ENCODE data around the gene ZNF778. TPM values are rescaled to one million over a fixed set of nuclear protein-coding genes. Genes with fewer than 3 reads are reported as not detected.

The ZNF778 gene
- polyA plus RNA-seq (2012; ENCODE audit: missing spikeins), result 3.6 TPM

DNA sequence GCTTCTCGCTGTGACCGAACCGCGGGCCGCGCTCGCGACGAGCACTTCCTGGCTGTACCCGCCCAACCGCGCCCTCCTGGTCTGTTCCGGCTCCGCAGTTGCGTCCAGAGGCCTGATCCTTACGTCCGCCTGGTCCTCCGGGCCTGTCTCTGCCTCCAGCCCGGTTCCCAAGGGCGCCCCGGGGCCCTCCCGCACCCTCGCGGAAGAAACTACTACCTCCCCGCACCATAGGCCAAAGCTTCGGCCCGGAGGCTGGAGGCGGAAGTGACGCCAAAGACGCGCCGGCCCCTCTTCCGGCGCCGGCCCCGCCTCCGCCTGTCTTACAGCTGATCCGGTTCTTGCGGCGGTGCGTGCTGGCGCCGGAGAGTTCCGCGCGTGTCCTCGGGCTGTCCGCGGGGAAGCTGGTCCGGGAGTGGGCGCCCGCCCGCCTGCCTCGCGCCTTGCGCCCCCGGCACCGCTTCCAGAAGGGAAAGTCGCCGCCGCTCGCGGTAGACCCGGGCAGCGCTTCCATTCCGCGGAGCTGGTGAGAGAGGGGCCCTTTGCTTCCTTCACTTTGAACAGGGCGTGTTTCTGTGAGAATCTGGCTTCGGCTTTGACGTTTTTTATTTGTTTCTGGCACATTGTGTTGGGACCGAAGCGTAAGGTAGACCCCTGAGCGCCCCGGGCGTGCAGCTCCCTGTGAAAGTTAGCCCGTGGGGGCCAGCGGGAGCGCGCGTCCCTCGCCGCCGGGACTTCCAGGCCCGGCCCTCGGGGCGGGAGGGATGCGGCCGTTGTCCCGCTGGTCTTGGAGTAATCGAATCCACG is at the start of gene ZNF778:
ZNF778 (plus strand) TSS at position 316 of the 804 bp plus-strand sequence. CDS start 3,425 bp downstream, outside the sequence.
- TF ChIP-seq POLR2AphosphoS5 (IDR thresholded peaks at IDR 0.05; ENCODE audit: low read depth, low read length) (peak; percentile 81), TAF1 (IDR thresholded peaks at IDR 0.05; ENCODE audit: borderline replicate concordance, low read depth, low read length) (peak; percentile 41; the same call in 1 of the 2 replicates), POLR2A (IDR thresholded peaks at IDR 0.05; ENCODE audit: low read depth, low read length) (peak; percentile 87)
- peak; percentile 94 for FAIRE-seq

DNA sequence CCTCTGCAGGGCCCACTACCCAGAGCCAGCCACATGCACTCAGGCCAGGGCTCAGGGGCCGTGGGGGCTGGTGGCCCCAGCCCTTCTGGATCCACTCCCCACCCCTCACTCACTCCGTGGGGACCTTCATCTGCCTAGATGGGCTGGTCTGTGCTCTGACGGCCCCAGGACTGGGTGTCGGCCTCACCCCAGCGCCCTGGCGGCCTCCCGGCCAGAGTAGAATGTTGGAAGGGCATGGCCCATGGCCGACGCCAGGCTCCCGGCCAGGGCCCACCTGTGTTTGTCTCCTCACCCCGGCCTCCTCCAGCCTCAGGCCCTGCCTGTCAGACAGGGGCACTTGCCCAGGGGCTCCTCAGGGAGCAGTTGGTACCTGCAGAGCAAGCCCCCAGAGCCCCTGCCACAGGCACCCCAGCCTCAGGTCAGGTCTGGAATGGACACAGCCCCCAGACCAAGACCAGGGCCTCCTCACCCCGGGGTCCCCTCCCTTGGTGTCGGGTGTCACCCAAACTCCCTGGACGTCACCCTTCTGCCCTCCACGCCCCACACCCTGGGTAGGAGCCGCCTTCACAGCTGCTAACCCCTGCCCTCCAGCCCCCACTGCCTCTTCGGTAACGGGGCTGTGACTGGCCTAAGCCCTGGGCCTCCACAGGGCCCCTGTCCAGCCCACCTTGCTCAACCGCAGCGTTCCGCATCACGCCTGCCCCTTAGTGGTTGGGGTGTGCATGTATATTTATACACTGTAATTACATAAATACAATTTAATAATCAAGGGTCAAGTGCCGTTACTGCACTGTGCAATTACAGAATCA is 48.9 kb upstream of the ZNF778 start:
- TF ChIP-seq TAF1 (IDR thresholded peaks at IDR 0.05; ENCODE audit: borderline replicate concordance, low read depth, low read length) (no peak), POLR2AphosphoS5 (IDR thresholded peaks at IDR 0.05; ENCODE audit: low read depth, low read length) (no peak), POLR2A (IDR thresholded peaks at IDR 0.05; ENCODE audit: low read depth, low read length) (no peak)
- no peak for DNase-seq (ENCODE audit: insufficient read length)
- no peak for FAIRE-seq

More for the DNA sequence above, at the start of gene ZNF778:
- peak; percentile 92 for DNase-seq (ENCODE audit: insufficient read length)

DNA sequence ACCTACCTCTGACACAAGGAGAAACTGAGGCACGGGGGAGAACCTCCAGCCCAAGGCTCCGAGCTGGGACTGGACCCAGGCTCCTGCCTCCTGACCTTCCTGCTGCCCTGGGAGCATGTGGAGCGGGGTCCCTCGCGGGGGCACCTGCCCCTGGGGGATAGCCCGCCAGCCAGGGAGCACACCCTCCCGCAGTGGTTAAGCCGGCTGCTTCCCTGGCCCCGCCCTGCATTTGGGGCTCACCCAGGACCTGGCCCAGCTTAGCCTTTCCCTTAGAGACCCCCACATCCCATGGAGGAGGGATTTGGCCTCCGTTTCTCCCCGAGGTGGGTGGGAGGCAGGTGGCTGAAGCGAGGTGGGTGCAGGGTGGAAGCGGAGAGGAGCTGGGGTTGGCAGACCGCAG is 47.7 kb upstream of the ZNF778 start:
- no peak for TF ChIP-seq TAF1 (IDR thresholded peaks at IDR 0.05; ENCODE audit: borderline replicate concordance, low read depth, low read length)
- no peak for TF ChIP-seq POLR2AphosphoS5 (IDR thresholded peaks at IDR 0.05; ENCODE audit: low read depth, low read length)
- TF ChIP-seq POLR2A (IDR thresholded peaks at IDR 0.05; ENCODE audit: low read depth, low read length), result no peak
- DNase-seq (ENCODE audit: insufficient read length) (no peak), FAIRE-seq (no peak)

DNA sequence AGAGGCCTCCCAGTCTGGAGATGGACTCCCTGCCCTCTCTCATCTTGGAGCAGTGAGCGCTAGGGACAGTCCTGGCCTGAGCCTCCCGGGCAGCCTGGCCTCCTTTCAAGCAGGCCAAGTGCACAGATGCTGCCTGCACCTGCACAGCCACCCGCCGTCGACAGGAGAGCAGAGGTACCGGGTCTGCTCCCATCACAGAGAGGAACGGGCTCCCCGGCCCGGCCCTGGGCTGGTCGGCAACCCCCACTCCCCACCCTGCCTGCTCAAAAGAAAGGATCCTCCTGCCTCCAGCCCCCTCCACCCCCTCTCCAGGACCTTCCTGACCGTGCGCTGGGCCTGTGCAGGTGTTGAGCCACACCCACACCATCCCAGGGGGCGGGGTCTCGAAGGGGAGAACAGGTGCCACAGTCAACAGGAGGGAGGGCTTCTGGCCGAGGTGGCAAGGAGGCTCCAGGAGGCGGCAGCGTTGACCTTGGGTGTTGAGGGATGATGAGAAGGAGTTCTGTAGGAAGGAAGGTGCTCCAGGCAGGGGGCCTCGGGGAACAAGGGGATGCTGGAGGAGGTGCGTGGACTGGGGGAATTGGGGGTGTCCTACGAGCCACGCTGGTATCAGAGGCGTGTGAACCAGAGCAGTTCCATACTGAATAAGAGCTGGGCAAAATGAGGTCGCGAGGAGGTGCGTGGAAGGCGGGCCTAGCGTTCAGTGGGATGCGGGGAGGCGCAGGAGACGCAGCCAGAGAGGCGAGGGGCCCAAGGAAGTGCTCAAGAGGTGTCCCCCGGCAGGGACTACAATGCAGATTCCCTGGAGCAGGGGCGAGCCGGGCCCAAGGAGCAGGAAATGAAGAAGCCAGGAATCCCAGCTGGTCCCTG is 46.9 kb upstream of the ZNF778 start:
- FAIRE-seq, result peak; percentile 58
- DNase-seq (ENCODE audit: insufficient read length), result no peak
- TF ChIP-seq POLR2A (IDR thresholded peaks at IDR 0.05; ENCODE audit: low read depth, low read length) (no peak), TAF1 (IDR thresholded peaks at IDR 0.05; ENCODE audit: borderline replicate concordance, low read depth, low read length) (no peak), POLR2AphosphoS5 (IDR thresholded peaks at IDR 0.05; ENCODE audit: low read depth, low read length) (no peak)

DNA sequence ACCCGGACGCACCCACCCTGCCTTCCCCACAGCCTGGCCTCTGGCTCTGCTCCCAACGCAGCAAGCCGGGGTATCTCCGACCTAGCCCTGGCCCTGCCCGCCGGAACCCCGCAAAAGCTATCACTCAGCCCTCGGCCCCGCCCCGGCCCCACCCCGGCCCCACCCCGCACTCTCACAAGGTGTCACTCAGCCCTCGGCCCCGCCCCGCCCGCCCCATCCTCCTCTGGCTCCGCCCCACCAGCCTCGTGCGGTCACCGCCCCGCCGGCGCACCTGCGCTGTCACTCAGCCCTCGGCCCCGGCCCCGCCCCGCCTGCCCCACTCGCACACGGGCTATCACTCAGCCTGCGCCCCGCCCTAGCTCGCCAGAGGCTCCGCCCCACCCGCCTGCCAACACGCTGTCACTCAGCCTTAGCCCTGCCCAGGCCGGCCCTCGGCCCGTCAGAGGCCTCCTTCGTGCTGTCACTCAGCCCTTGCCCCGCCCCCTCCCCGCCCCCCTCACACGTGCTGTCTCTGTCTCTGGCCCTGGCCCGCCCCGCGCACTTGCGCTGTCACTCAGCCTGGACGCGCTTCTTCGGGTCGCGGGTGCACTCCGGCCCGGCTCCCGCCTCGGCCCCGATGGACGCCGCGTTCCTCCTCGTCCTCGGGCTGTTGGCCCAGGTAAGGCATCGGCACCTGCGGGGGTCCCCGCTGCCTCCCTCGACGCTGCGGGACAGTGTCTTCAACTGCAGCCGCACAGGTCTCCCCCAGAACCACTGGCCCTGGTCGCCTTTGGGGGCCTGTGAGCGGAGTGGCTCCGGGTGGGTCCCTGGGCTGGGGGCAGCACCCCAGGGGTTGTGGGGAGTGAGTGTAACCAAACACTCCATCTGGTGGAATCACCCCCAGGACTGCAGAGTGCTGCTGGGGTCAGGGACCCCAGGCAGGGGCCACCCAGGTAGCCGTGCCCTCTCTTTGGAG is 46.0 kb upstream of the ZNF778 start, which contains the start of gene CDH15:
CDH15 (plus strand) TSS at position 533 of the 955 bp plus-strand sequence; CDS start at position 617, 84 bp downstream.
- TF ChIP-seq POLR2AphosphoS5 (IDR thresholded peaks at IDR 0.05; ENCODE audit: low read depth, low read length) (no peak), TAF1 (IDR thresholded peaks at IDR 0.05; ENCODE audit: borderline replicate concordance, low read depth, low read length) (no peak), POLR2A (IDR thresholded peaks at IDR 0.05; ENCODE audit: low read depth, low read length) (no peak)
- FAIRE-seq (peak; percentile 98), DNase-seq (ENCODE audit: insufficient read length) (peak; percentile 99)

DNA sequence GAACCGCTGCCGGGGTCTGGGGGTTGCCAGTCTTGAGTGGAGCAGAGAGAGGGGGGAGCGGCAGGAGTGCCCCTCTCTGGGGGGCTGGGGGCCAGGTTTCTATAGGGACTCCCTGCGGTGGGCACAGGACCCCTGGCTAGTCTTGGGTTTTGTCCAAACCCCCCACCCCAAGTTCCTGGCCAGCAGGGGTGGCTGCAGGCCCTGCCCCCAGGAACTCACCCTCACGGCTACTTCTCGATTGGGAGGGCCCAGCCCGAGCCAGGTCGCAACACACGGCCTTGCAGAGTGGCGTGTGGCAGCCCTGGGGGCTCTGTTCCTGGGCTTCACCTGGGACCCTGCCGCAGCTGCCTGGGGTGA is 45.4 kb upstream of the ZNF778 start:
- TF ChIP-seq TAF1 (IDR thresholded peaks at IDR 0.05; ENCODE audit: borderline replicate concordance, low read depth, low read length), result no peak
- TF ChIP-seq POLR2A (IDR thresholded peaks at IDR 0.05; ENCODE audit: low read depth, low read length), result no peak
- TF ChIP-seq POLR2AphosphoS5 (IDR thresholded peaks at IDR 0.05; ENCODE audit: low read depth, low read length), result no peak
- FAIRE-seq (no peak), DNase-seq (ENCODE audit: insufficient read length) (no peak)

DNA sequence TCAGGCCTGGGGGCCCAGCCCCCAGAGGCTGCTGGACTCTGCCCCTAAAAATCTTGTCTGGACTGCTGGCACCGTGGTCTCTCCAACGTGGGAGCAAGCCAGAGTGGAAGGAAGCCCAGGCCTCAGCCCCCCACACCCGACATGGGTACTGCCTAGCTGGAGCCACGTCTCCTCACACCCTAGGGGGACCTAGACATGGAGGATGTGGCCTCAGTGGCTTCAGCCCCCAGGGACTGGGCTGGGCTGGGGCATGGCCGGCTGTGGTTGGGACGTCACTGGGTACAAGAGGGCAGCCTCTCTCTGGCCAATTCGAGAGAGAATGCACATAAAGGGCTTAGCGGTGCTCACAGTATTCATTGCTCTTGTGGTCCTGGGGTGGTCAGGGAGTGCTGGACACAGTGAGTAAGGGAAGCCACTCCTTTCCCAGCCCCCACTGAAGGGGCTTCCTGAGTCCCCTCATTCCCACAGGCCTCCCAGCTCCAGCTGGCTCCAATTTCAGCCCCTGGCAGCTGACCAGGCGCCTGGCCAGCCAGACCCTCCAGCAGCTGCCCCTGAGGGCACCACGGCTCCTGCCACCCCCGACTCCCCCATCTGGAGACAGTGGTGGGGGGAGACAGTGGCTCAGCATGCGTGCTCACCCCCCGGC is 44.9 kb upstream of the ZNF778 start:
- no peak for TF ChIP-seq POLR2A (IDR thresholded peaks at IDR 0.05; ENCODE audit: low read depth, low read length)
- TF ChIP-seq POLR2AphosphoS5 (IDR thresholded peaks at IDR 0.05; ENCODE audit: low read depth, low read length), result no peak
- TF ChIP-seq TAF1 (IDR thresholded peaks at IDR 0.05; ENCODE audit: borderline replicate concordance, low read depth, low read length), result no peak
- DNase-seq (ENCODE audit: insufficient read length) (no peak), FAIRE-seq (no peak)

DNA sequence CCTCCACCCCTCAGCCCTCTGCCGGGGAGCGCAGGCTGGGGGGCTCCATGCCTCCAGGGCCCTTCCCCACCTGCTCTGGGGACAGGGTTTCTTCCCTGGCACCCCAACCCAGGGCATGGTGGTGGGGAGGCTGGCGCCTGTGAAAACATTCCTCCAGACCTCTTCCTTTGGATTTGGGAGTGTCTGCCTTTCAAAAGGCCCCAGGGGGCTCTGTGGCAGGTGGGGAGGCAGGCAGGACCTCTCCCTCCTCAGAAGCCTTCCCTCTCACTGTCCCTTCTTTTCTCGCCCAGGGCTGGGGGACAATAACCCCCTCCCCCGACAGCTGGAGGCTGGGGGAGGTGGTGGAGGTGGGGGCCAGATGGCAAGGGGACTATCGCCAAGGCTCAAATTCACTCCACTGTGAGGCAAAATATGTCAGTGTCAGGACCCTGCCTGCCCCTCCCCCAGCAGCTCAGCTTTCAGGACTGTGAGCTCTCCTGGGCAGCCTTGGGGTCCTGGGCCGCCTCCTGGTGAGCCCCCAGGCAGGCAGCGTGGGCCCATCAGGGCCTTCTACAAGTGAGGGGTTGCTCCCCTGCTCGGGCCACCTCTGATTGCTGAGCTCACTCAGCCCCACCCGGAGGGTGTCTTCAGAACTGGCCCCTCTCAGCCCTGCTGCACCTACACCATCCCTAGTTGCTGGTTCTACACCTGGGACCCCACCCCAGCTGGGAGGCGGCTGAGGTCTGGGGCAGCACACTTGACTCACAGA is 44.2 kb upstream of the ZNF778 start:
- DNase-seq (ENCODE audit: insufficient read length), result no peak
- TF ChIP-seq TAF1 (IDR thresholded peaks at IDR 0.05; ENCODE audit: borderline replicate concordance, low read depth, low read length) (no peak), POLR2A (IDR thresholded peaks at IDR 0.05; ENCODE audit: low read depth, low read length) (no peak), POLR2AphosphoS5 (IDR thresholded peaks at IDR 0.05; ENCODE audit: low read depth, low read length) (no peak)

More for the DNA sequence above, 44.2 kb upstream of the ZNF778 start:
- no peak for FAIRE-seq

All from GM12892 (cell line).